CD1c-positive myeloid dendritic cell (primary cell): ENCODE results near the gene SON.
"Not testable (repeated sequence)": the region's sequence is repeated elsewhere in the genome, so short reads cannot be mapped to it uniquely, and the experiment has no call there.

ENCODE experiments used
- DNase-seq: peaks from one replicate; pipeline ENCODE4 v3.0.0-alpha.2; 2016; ENCODE audit errors: extremely low spot score

The SON gene, protein sequence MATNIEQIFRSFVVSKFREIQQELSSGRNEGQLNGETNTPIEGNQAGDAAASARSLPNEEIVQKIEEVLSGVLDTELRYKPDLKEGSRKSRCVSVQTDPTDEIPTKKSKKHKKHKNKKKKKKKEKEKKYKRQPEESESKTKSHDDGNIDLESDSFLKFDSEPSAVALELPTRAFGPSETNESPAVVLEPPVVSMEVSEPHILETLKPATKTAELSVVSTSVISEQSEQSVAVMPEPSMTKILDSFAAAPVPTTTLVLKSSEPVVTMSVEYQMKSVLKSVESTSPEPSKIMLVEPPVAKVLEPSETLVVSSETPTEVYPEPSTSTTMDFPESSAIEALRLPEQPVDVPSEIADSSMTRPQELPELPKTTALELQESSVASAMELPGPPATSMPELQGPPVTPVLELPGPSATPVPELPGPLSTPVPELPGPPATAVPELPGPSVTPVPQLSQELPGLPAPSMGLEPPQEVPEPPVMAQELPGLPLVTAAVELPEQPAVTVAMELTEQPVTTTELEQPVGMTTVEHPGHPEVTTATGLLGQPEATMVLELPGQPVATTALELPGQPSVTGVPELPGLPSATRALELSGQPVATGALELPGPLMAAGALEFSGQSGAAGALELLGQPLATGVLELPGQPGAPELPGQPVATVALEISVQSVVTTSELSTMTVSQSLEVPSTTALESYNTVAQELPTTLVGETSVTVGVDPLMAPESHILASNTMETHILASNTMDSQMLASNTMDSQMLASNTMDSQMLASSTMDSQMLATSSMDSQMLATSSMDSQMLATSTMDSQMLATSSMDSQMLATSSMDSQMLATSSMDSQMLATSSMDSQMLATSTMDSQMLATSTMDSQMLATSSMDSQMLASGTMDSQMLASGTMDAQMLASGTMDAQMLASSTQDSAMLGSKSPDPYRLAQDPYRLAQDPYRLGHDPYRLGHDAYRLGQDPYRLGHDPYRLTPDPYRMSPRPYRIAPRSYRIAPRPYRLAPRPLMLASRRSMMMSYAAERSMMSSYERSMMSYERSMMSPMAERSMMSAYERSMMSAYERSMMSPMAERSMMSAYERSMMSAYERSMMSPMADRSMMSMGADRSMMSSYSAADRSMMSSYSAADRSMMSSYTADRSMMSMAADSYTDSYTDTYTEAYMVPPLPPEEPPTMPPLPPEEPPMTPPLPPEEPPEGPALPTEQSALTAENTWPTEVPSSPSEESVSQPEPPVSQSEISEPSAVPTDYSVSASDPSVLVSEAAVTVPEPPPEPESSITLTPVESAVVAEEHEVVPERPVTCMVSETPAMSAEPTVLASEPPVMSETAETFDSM (N-terminal part only)

GRCh38 chr21:33542640-33543504, at the start of gene SON:
TSS of gene SON (plus strand) at chr21:33543038. CDS start at chr21:33543093, 55 bp downstream.
- DNase-seq = peak; percentile 99

DNA sequence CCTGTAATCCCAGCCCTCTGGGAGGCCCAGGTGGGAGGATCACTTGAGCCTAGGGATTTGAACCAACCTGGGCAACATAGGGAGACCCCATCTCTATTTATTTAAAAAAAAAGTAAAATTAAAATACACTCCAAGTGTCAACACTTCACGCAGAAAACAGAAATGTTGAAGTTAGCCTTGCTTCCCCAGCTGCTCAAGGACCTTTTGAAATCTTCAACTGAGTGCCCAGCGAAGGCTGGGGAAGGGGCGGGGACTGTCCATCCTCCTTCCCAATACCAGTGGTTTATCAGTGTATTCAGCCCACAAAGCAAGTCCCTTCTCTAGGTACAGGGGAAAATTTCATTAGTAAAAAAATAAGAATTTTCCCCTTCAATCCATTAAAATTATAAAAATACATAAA, 49.1 kb upstream of the SON start:
- no peak for DNase-seq

DNA sequence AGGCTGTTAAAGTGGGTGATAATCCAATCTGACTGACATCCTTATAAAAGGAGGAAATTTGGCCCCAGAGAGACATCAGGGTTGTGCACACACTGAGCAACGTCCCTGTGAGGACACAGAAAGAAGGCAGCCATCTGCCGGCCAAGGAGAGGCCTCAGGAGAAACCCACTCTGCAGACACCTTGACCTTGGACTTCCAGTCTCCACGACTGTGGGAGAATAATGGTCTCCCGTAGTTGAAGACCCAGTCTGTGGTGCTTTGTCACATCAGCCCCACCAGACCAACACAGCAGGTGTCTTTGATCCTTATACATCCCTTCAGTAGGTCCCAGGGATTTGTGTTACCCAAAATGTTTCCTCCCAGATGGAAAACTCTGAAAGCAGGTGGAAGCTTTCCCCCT, 47.1 kb upstream of the SON start:
- DNase-seq = no peak

DNA sequence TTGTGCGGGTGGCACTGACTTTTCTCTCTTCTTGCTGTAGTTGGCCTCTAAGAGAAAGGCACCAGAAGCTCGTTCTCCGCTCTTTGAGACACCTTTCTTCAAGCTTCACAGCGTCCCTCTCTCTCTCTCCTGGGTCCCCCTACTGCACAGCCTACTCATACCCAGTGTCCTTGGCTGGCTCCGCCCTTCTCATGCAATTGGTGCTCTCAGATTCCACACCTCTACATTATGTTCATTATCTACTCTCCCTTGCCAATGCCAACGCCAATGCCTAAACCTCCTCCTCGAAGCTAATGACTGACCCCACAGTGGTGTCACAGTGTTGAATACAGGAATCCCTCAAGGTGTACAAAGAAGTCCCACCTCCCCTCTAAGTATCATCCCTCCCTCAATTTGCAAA, 46.5 kb upstream of the SON start:
- DNase-seq = no peak

DNA sequence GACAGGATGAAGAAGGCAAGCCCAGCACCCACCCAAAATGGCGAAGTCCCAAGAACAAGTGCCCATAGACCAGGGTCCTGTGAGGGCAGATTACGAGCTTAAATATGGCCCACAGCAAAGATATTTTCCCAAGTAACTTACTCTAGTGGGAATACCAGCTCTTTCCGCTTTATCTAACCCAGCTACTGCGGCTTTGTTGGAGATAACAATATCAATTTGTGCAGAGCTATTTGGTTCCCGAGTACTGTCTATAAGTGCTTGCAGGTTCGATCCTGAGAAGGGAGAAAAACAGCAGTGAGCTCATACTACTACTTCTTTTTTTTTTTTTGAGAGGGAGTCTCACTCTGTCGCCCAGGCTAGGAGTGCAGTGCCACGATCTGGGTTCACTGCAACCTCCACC, 37.0 kb upstream of the SON start:
- no peak for DNase-seq

- DNase-seq = not testable (repeated sequence)
Measured at GRCh38 chr21:33507003-33507402, 35.8 kb upstream of the SON start.

DNA sequence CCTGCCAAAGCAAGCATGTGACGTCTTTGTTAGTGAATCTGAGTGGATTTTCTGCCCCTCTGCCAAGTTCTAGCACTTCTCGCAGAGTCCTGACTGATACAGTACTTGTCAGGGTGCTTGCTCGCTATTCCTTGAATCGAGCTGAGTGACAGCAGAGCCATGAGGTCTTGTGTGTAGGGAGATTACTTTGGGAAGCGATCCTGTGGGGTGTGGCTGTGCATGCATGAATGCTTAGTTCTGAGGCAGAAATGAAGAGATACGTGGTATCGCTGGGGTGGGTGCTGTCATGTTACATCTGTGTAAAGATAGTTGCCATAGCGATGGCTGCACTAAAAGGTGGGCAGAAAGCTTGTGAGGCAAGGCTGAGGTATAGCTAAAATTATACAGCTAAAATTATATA, 32.0 kb upstream of the SON start:
- DNase-seq = no peak

DNA sequence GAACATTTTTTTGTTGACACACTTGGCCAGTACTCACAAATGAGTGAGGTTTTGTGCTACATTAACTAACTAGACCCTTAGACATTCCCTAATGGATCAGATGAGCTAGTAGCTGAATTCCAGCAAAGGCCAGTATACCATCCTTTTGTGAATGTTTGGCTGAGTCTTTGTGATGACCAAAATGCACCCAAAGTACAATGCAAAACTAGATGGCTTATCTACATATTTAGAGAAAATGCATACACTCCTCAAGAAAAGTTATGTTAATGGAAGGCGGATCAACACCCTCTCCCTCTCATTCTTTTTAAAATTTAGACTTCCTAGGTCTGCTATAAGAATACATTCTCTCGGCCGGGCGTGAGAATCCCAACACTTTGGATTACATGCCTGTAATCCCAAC, 31.2 kb upstream of the SON start:
- DNase-seq = no peak

GRCh38 chr21:33512481-33512880, 30.4 kb upstream of the SON start:
- no peak for DNase-seq

DNA sequence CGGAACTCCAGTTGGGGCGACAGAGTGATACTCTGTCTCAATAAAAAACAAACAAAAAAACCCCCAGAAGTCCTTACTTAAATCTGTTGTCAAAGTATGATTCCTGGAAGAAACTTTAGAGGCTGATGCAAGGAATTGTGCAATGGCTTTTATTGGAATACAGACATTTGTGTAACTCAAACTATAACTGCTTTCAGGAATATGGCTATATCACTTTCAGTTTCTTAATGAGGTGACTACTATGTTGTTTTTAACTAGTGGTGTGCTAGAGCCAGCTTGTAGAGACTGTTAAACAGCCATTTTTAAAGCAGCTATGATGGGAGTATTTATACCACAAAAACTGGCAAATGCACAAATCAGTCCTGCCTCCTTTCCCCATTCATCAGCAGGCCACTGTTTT, 28.6 kb upstream of the SON start:
- no peak for DNase-seq

- no peak for DNase-seq
Measured at GRCh38 chr21:33518899-33519298, 23.9 kb upstream of the SON start.

DNA sequence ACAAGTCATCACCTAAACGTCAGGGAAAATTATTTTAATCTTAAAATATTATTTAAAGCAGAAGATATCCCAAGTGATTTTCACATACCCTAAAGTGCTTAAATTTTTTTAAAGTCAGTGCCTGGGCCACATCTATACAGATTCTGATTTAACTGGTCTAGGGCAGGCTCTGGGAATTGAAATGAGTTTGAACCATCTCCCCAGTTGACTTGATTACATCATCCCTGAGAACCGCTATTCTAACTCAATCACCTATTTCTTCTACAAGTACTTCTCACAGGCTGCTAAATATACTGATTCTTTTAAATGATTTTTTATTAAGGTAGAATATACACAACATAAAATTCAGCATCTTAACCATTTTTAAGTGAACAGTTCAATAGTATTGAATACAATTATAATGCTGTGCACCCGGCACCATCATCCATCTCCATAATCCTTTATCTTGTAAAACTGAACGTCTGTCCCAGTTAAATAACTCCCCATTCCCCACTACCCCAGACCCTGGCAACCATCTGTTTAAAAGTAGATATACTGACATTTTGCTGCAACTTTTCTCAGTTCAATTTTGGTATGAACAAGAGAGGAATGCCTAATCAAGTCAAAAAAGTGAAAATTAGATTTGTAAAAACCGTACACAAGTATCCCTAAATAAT, 20.4 kb upstream of the SON start:
- no peak for DNase-seq

DNA sequence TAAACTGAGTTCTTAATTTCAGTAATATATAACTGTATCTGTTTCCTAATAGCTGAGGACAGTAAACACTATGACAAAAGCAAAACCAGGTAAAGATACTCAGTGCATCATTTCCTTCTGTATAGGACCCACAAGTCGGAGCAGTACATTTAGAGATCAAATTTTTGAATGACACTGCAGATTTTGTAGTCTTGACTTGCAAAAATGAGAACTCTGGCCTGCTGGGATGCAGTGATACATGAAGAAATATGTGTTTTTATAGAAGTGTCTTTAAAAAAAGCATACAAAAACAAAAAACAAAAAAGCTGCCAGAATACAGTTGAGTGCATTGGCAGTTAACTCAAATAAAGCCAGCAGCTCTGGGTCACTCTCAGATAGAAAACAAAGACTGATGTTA, 19.9 kb upstream of the SON start:
- DNase-seq = no peak

DNA sequence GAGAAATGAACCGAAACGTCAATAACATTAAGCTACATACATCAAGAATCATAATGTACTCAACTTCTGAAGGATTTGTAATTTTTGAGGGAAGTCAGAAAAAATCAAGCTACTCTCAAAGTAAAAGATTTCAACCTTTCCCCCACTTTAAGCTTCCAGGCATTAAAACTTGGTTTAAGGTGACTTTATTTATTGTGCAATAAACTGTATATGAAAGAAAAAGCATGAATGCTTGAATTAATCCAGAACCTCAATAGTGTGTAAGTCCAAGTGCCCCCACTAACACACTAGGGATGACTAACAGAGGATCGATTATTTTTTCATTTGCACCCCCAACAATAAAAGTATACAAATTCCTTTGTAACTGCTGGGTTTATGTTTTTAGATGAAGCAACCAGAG, 11.8 kb upstream of the SON start:
- no peak for DNase-seq

GRCh38 chr21:33537212-33537611, 5.6 kb upstream of the SON start:
- DNase-seq = no peak

GRCh38 chr21:33539616-33540015, 3.2 kb upstream of the SON start:
- DNase-seq = no peak

GRCh38 chr21:33540711-33541104, 2.1 kb upstream of the SON start:
- DNase-seq = no peak

DNA sequence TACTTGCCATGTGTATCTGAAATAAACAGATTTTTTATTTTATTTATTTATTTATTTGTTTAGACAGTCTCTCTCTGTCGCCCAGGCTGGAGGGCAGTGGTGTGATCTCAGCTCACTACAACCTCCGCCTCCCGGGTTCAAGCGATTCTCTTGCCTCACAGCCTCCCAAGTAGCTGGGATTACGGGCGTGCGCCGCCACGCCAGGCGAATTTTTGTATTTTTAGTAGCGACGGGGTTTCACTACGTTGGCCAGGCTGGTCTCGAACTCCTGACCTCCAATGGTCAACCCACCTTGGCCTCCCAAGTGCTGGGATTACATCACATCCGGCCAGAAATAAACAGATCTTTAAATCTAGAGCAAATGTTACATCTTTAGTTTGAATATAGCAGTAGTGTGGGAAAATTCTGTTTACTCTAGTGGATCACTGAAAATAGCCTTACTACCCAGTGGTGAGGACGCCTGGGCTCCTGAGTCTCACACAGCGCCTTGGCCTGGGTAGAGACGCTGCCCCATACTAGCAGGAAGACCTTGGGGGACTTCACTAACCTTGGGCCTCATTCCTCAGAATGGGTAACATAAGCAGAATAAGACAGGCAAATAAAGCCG, 1.6 kb upstream of the SON start:
- DNase-seq = peak; percentile 15

DNA sequence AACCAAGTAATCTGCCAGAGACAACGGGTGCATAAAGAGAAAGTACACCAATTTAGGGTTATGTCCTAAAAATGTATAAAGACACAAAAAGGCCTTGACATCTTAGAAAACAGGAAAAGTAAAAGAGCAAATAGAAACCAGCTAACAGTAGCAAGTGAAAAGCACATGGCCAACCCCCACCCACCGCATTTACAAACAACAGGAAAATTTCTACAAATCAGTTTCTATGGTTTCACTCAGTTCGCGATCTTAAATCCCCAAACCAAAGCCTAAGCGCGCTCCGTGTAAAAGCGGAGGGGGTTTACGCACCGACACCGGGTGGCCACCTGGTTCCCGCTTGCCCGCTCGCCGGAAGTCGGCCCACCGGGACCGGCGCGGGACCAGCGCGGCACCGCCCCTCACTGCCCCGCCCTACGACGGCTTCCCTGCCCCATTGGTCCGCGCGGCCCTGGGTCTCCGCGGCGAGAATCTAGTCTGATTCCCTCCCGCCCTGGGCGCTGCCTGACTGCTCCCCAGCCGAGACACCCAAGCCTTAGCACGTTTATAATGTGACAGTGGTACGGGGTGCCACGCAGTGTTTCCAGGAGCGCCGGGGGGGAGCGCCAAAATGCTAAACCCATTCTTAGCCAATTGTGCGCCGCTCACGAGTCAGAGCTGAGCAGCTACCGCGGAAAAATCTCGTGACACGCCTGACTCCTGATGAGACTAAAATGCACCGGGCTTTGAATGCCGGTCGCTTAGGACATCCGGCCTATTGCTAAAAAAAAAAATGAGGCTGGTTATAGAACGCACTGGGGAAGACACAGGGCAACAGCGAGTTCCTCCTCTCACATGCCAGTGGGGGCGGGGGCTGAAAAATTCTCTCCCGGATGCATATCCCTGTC, 840 bp upstream of the SON start, which contains the start of gene GART:
Gene GART (minus strand): TSS at position 362 of the 884 bp plus-strand sequence. CDS start 2,802 bp downstream, outside the sequence.
- DNase-seq = peak; percentile 87
